Gastrocnemius medialis (tissue), 4 donors: ENCODE data around the gene SAA1.

Experiments
- POLR2A ChIP-seq, 2 donors: fragments of 450-650 bp; IDR thresholded peaks; one replicate each; pipeline ENCODE4 v1.6.1; 2017; ENCODE audit warnings: antibody characterized with exemption in 2 of 2, mild to moderate bottlenecking in 2 of 2, moderate library complexity in 2 of 2
- TF ChIP-seq, protein P1 (sequence below), 5 experiments: fragments of 450-650 bp in 3 of 5; fragments of 200-600 bp in 2 of 5; sonication (generic) in 2 of 5; IDR thresholded peaks in 4 of 5; conservative IDR thresholded peaks in 1 of 5; 1 replicate in 4 of 5; 2 replicates in 1 of 5; pipeline ENCODE4 v1.5.1; 2016 to 2019; ENCODE audit warnings: antibody characterized with exemption in 5 of 5, mild to moderate bottlenecking in 3 of 5, moderate library complexity in 3 of 5

DNA sequence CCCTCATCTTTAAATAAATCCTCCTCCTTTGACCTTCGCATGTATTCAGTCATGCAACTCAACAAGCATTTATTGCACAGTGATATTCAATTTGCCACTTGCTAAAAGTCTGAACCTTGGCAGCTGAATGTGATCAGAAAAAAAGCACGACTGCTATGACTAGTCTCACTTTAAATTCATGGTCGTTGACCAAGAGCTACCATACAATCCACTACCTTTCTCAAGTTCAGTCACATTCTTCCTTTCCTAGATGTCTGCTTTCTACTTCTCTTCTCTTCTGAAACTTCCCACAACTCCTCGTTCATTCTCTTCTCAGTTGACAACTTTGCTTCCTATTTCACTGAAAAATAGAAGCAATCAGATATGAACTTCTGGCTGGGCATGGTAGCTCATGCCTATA, 2.0 kb upstream of the SAA1 start:
- TF ChIP-seq, protein P1, sequence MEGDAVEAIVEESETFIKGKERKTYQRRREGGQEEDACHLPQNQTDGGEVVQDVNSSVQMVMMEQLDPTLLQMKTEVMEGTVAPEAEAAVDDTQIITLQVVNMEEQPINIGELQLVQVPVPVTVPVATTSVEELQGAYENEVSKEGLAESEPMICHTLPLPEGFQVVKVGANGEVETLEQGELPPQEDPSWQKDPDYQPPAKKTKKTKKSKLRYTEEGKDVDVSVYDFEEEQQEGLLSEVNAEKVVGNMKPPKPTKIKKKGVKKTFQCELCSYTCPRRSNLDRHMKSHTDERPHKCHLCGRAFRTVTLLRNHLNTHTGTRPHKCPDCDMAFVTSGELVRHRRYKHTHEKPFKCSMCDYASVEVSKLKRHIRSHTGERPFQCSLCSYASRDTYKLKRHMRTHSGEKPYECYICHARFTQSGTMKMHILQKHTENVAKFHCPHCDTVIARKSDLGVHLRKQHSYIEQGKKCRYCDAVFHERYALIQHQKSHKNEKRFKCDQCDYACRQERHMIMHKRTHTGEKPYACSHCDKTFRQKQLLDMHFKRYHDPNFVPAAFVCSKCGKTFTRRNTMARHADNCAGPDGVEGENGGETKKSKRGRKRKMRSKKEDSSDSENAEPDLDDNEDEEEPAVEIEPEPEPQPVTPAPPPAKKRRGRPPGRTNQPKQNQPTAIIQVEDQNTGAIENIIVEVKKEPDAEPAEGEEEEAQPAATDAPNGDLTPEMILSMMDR (IDR thresholded peaks at IDR 0.05 in 4 of 5, conservative IDR thresholded peaks at IDR 0.05 in 1 of 5) = no peak
- TF ChIP-seq POLR2A (IDR thresholded peaks at IDR 0.05) = no peak
